H9 (cell line): Measurements from ENCODE around the gene UST. TPM values are rescaled to one million over a fixed set of nuclear protein-coding genes. Genes with fewer than 3 reads are reported as not detected.

Source experiments
- DNase-seq: peaks from one replicate; pipeline ENCODE4 v3.0.0-alpha.2; 2017
- H2AFZ ChIP-seq: one replicate; pipeline ENCODE4 v1.6.1; 2013; ENCODE audit warnings: mild to moderate bottlenecking, low read length, control low read depth, moderate library complexity
- H2AK5ac ChIP-seq: 2 replicates; pipeline ENCODE4 v1.6.1; 2013; ENCODE audit warnings: low read length, control low read depth, mixed read lengths; ENCODE audit not compliant: insufficient read length
- H2BK120ac ChIP-seq: one replicate; pipeline ENCODE4 v1.6.1; 2013; ENCODE audit warnings: low read depth, mild to moderate bottlenecking, low read length, control low read depth, inconsistent platforms; ENCODE audit not compliant: poor library complexity, severe bottlenecking
- H2BK12ac ChIP-seq: 2 replicates; pipeline ENCODE4 v1.6.1; 2013; ENCODE audit warnings: low read length, control low read depth, mixed read lengths, low read depth; ENCODE audit not compliant: insufficient read length
- H2BK15ac ChIP-seq: 2 replicates; pipeline ENCODE4 v1.6.1; 2013; ENCODE audit warnings: low read depth, low read length, control low read depth
- H2BK20ac ChIP-seq: one replicate; pipeline ENCODE4 v1.6.1; 2013; ENCODE audit warnings: low read depth, mild to moderate bottlenecking, low read length, control low read depth, inconsistent platforms; ENCODE audit not compliant: poor library complexity, severe bottlenecking
- H2BK5ac ChIP-seq: 2 replicates; pipeline ENCODE4 v1.6.1; 2013; ENCODE audit warnings: low read length, control low read depth, mixed read lengths; ENCODE audit not compliant: insufficient read length
- H3K14ac ChIP-seq: 2 replicates; pipeline ENCODE4 v1.6.1; 2013; ENCODE audit warnings: low read length, control low read depth; ENCODE audit not compliant: insufficient read depth
- H3K18ac ChIP-seq: 2 replicates; pipeline ENCODE4 v1.6.1; 2013; ENCODE audit warnings: low read depth, mild to moderate bottlenecking, mixed read lengths, low read length, control low read depth; ENCODE audit not compliant: insufficient read length
- H3K23ac ChIP-seq: 2 replicates; pipeline ENCODE4 v1.6.1; 2013; ENCODE audit warnings: low read length, control low read depth, mixed read lengths, low read depth; ENCODE audit not compliant: insufficient read length
- H3K23me2 ChIP-seq: 2 replicates; pipeline ENCODE4 v1.6.1; 2013; ENCODE audit warnings: low read depth, mild to moderate bottlenecking, mixed read lengths, low read length, control low read depth; ENCODE audit not compliant: insufficient read length, poor library complexity, severe bottlenecking
- H3K27ac ChIP-seq: 2 replicates; pipeline ENCODE4 v1.5.1; 2013; ENCODE audit warnings: low read length, control low read depth, mixed read lengths, low read depth; ENCODE audit not compliant: insufficient read length
- H3K27me3 ChIP-seq: 2 replicates; pipeline ENCODE4 v1.6.1; 2013; ENCODE audit warnings: low read length, control low read depth, inconsistent platforms; ENCODE audit not compliant: insufficient read depth
- H3K4ac ChIP-seq: 2 replicates; pipeline ENCODE4 v1.6.1; 2013; ENCODE audit warnings: low read depth, mild to moderate bottlenecking, control low read depth, inconsistent platforms, low read length, moderate library complexity
- H3K4me1 ChIP-seq: 2 replicates; pipeline ENCODE4 v1.6.1; 2013; ENCODE audit warnings: low read length, control low read depth, inconsistent platforms; ENCODE audit not compliant: insufficient read depth
- H3K4me2 ChIP-seq: 2 replicates; pipeline ENCODE4 v1.6.1; 2013; ENCODE audit warnings: low read length, control low read depth, mixed read lengths; ENCODE audit not compliant: insufficient read length, insufficient read depth
- H3K56ac ChIP-seq: 2 replicates; pipeline ENCODE4 v1.6.1; 2013; ENCODE audit warnings: low read depth, mild to moderate bottlenecking, mixed read lengths, low read length, control low read depth; ENCODE audit not compliant: insufficient read length
- H3K79me1 ChIP-seq: 2 replicates; pipeline ENCODE4 v1.6.1; 2013; ENCODE audit warnings: low read depth, mild to moderate bottlenecking, moderate library complexity, low read length, control low read depth, inconsistent platforms; ENCODE audit not compliant: insufficient read depth, poor library complexity, severe bottlenecking
- H3K79me2 ChIP-seq: 2 replicates; pipeline ENCODE4 v1.6.1; 2013; ENCODE audit warnings: low read length, control low read depth, inconsistent platforms; ENCODE audit not compliant: insufficient read depth
- H3K9ac ChIP-seq: 2 replicates; pipeline ENCODE4 v1.6.1; 2013; ENCODE audit warnings: low read length, control low read depth, mixed read lengths; ENCODE audit not compliant: insufficient read length; ENCODE audit errors: extremely low read depth
- H3K9me3 ChIP-seq: one replicate; pipeline ENCODE4 v1.6.1; 2013; ENCODE audit warnings: low read depth, low read length, inconsistent platforms; ENCODE audit not compliant: control insufficient read depth
- H3T11ph ChIP-seq: one replicate; pipeline ENCODE4 v1.6.1; 2013; ENCODE audit warnings: mild to moderate bottlenecking, low read length, control low read depth, inconsistent platforms
- H4K20me1 ChIP-seq: one replicate; pipeline ENCODE4 v1.6.1; 2013; ENCODE audit not compliant: control insufficient read depth, insufficient read length, insufficient read depth
- H4K5ac ChIP-seq: 2 replicates; pipeline ENCODE4 v1.6.1; 2013; ENCODE audit warnings: low read depth, mild to moderate bottlenecking, mixed read lengths, low read length, control low read depth; ENCODE audit not compliant: insufficient read length
- H4K8ac ChIP-seq: replicated peaks from 2 replicates; pipeline ENCODE4 v1.6.1; 2013; ENCODE audit warnings: low read length, control low read depth, mixed read lengths, low read depth; ENCODE audit not compliant: insufficient read length
- H4K91ac ChIP-seq: 2 replicates; pipeline ENCODE4 v1.6.1; 2013; ENCODE audit warnings: low read depth, mild to moderate bottlenecking, moderate library complexity, mixed read lengths, low read length, control low read depth; ENCODE audit not compliant: insufficient read length
- H3K27ac Mint-ChIP-seq, 3 experiments: 2 replicates in 2 of 3; 3 replicates in 1 of 3; pipeline ENCODE4 v1.8.0; 2020 to 2021; ENCODE audit warnings: mixed read lengths in 3 of 3, mild to moderate bottlenecking in 1 of 3, moderate library complexity in 1 of 3
- H3K27me3 Mint-ChIP-seq: 2 replicates; pipeline ENCODE4 v1.8.0; 2021; ENCODE audit warnings: low read depth, mild to moderate bottlenecking, moderate library complexity, mixed read lengths
- H3K36me3 Mint-ChIP-seq, 3 experiments: 2 replicates in 2 of 3; 3 replicates in 1 of 3; pipeline ENCODE4 v1.8.0; 2020 to 2021; ENCODE audit warnings: low read depth in 3 of 3, mixed read lengths in 3 of 3; ENCODE audit not compliant: insufficient read depth in 1 of 3
- H3K4me1 Mint-ChIP-seq, 2 experiments: 2 replicates each; pipeline ENCODE4 v1.8.0; 2020; ENCODE audit warnings: mixed read lengths in 2 of 2
- H3K4me3 Mint-ChIP-seq, 2 experiments: 2 replicates in 1 of 2; 3 replicates in 1 of 2; pipeline ENCODE4 v1.8.0; 2020 to 2021; ENCODE audit warnings: mild to moderate bottlenecking in 2 of 2, mixed read lengths in 2 of 2, moderate library complexity in 1 of 2
- H3K9me3 Mint-ChIP-seq, 2 experiments: 2 replicates in 1 of 2; 3 replicates in 1 of 2; pipeline ENCODE4 v1.8.0; 2020; ENCODE audit warnings: mild to moderate bottlenecking in 2 of 2, mixed read lengths in 2 of 2, moderate library complexity in 1 of 2
- CTCF ChIP-seq: fragments of 200-600 bp; sonication (generic); conservative IDR thresholded peaks from 3 replicates; pipeline ENCODE4 v1.8.0; 2021; ENCODE audit warnings: antibody characterized with exemption, mild to moderate bottlenecking
- whole genome bisulfite sequencing: extraction: QIAGEN DNeasy Blood & Tissue Kit; methylation state at CpG from one replicate; pipeline ENCODE4 v1.1.7; 2013; ENCODE audit warnings: missing lambda C conversion rate, low lambda C conversion rate, mixed read lengths; ENCODE audit not compliant: insufficient read length; ENCODE audit errors: extremely low coverage; 5-methylcytosine and 5-hydroxymethylcytosine counted together
- total RNA-seq: library from RNA; stranded (reverse); gene quantifications from 2 replicates; pipeline ENCODE4 v1.2.1, GENCODE V29; 2021

Gene UST
- total RNA-seq, 1 experiment from 2014 or later: 14.4 TPM

GRCh38 chr6:149043476-149044130, 296.8 kb downstream of the UST start:
- H3K4me1 Mint-ChIP-seq: peaks cover 8 to 20% of the 10 kb centered on the region in 2 experiments
- Histone ChIP-seq H3K79me2 (no peaks in the 10 kb centered on the region), H3K9me3 (no peaks in the 10 kb centered on the region), H3K27me3 (no peaks in the 10 kb centered on the region), H2BK20ac (no peak overlapping the region), H3K23ac (no peak overlapping the region), H4K5ac (no peak overlapping the region), H4K8ac (no peak overlapping the region), H3T11ph (no peak overlapping the region), H2AK5ac (no peak overlapping the region), H3K4ac (no peak overlapping the region), H3K23me2 (no peaks in the 10 kb centered on the region), H4K91ac (no peak overlapping the region), H4K20me1 (no peaks in the 10 kb centered on the region), H2BK12ac (no peak overlapping the region), H3K14ac (no peak overlapping the region), H2BK5ac (no peak overlapping the region), H2AFZ (no peak overlapping the region), H2BK15ac (no peak overlapping the region), H3K56ac (no peak overlapping the region), H2BK120ac (no peak overlapping the region), H3K9ac (no peak overlapping the region), H3K4me2 (no peak overlapping the region), H3K27ac (no peak overlapping the region), H3K79me1 (no peaks in the 10 kb centered on the region), H3K18ac (no peak overlapping the region), H3K4me1 (peaks cover 10% of the 10 kb centered on the region)
- H3K4me3 Mint-ChIP-seq: no peak overlapping the region
- no CpG with 5 or more reads among the region's 10 CpGs for WGBS
- H3K36me3 Mint-ChIP-seq: peaks cover 4 to 11% (median 11%) of the 10 kb centered on the region in 3 experiments; a peak in 6 of 7 replicates
- peak; percentile 74 for DNase-seq
- no peaks in the 10 kb centered on the region; the same call in 1 of the 2 replicates for H3K27me3 Mint-ChIP-seq
- TF ChIP-seq CTCF: peak; percentile 65
- H3K9me3 Mint-ChIP-seq: no peaks in the 10 kb centered on the region
- H3K27ac Mint-ChIP-seq: no peak overlapping the region
